GM10266 (cell line): ENCODE data around the gene ZMIZ1.

Experiments used
- DNase-seq: peaks from one replicate; pipeline ENCODE4 v3.0.0; 2012; ENCODE audit errors: extremely low spot score
- TF ChIP-seq, protein P1 (sequence below): IDR thresholded peaks from 2 replicates; pipeline ENCODE4 v1.5.1; 2012; ENCODE audit warnings: mild to moderate bottlenecking, low read depth; ENCODE audit not compliant: control insufficient read depth, insufficient read depth; ENCODE audit errors: missing control alignments

ZMIZ1 gene

DNA sequence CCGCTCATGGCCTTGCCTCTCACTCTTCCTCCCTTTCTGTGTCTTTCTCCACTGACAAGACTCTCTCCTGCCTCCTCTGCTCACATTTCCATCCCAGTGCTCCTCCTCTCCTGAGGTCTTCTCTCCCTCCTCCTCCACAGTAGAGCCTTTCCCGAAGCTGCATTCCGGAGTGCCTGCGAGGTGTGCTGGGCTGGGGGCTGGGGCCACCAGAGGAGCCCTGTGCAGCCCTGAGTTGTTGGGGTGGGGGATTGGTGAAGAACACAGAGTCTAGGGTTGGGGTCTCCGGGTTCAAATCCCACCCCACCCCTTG is 76.4 kb downstream of the ZMIZ1 start:
- DNase-seq: no peak
- TF ChIP-seq, protein P1, sequence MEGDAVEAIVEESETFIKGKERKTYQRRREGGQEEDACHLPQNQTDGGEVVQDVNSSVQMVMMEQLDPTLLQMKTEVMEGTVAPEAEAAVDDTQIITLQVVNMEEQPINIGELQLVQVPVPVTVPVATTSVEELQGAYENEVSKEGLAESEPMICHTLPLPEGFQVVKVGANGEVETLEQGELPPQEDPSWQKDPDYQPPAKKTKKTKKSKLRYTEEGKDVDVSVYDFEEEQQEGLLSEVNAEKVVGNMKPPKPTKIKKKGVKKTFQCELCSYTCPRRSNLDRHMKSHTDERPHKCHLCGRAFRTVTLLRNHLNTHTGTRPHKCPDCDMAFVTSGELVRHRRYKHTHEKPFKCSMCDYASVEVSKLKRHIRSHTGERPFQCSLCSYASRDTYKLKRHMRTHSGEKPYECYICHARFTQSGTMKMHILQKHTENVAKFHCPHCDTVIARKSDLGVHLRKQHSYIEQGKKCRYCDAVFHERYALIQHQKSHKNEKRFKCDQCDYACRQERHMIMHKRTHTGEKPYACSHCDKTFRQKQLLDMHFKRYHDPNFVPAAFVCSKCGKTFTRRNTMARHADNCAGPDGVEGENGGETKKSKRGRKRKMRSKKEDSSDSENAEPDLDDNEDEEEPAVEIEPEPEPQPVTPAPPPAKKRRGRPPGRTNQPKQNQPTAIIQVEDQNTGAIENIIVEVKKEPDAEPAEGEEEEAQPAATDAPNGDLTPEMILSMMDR: no peak

DNA sequence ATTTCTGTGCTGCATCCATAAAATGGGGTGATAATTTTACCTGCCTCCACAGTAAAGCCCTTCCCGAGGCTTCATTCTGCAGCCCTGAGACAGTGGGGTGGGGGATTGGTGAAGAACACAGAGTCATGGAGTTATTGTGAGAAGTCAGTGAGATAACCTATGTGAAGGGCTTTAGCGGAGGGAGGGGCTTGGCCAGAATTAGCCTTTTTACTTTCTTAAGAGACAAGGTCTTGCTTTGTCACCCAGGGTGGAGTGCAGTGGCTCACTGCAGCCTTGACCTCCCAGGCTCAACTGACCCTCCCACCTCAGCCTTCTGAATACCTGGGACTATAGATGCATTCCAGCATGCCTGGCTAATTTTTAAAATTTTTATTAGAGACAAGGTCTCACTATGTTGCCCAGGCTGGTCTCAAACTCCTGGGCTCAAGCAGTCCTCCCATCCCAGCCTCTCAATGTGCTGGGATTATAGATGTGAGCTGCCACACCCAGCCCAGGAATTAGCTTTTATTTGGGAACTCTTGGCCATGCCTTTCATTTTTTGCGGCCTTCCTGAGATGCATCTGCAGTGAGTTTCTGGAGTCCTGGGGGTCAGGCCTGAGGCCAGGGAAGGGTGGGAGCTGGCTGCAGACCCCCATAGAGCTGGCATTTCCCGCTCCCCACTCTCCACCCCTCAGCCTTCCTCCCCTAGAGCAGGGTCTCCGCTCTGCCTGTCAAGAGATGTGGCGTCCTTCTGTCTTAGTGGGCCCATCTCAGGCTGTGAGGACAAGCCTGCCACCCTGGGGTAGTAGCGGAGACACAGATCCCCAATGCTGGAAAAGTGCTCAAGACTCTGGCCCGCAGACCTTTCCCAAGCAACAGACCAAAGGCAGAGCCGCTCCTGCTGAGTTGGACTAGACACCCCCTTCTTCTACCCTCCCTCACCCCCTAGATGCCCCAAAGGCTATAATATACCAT is 77.0 kb downstream of the ZMIZ1 start:
- TF ChIP-seq, protein P1: no peak
- no peak for DNase-seq

DNA sequence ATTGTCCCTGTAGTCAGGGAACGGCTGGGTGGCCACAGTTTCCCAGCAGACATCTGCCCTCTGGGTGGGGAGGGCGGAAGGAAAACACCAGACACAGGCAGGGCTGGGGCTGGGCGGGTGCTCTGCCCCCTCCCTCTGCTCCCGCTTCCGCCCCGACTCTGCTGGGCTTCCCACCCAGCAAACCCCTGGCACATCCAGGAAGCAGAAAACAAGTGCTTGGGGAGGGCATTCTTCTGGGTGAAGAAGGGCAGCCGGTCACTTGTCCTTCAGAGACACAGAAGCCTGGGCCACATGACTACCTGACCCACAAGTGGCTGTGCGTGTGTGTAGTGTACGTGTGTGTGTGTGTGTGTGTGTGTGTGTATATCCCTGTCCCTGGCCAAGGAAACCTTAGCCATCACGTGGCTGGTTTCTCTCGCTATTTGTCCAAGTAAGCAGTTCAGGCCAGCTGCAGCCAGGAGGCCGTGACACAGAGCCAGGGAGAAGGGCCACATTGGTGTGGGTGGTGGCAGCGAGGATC is 77.9 kb downstream of the ZMIZ1 start:
- DNase-seq: no peak
- TF ChIP-seq, protein P1: no peak

DNA sequence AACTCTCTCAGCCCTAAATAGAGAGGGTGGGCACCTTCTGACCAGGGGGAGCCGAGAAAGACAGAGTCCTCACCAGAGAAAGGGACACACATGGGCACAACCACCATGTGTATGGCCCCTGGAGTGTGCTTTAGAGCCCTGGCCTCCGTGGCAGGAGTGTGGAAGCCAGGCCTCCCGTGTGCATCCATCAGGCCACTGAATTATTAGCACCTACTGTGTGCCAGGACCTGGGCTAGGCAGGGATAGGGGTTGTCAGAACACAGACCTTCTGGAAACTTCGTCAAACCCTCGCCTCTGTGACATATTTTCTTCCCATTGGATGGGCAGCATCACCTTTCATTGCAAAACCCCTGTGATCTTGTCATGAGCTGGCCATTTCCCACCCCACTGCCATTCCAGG is 78.5 kb downstream of the ZMIZ1 start:
- DNase-seq: no peak
- TF ChIP-seq, protein P1: no peak

DNA sequence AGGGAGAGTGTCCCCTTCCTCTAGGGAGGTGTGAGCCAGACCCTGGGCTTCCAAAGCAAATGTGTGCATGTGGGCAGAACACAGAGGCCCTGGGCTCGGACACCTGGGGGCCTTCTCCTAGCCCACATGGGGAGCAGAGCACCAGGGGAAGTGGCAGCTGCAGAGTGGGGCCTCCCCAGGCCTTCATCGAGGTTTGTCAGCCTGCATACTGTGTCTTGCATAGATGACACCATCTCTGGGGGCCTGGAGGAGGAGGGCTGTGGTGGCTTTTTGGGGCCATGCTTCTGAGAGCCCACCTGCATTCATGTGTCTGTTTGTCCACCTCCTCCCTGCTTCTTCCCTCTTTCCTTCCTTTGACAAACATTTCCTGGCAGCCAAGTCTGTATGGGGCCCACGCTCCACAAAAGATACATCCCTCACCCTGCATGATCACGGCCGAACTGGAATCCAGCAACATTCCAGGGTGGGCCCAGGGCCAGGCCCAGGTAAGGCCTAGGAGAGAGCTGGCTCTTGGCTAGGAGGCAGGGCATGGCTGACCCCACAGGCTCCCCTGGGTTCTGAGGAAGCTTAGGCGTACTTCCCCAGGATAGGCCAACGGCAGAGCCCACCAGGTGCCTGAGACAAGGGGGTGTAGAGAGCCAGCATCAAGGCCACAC is 79.2 kb downstream of the ZMIZ1 start:
- TF ChIP-seq, protein P1: no peak
- DNase-seq: no peak

DNA sequence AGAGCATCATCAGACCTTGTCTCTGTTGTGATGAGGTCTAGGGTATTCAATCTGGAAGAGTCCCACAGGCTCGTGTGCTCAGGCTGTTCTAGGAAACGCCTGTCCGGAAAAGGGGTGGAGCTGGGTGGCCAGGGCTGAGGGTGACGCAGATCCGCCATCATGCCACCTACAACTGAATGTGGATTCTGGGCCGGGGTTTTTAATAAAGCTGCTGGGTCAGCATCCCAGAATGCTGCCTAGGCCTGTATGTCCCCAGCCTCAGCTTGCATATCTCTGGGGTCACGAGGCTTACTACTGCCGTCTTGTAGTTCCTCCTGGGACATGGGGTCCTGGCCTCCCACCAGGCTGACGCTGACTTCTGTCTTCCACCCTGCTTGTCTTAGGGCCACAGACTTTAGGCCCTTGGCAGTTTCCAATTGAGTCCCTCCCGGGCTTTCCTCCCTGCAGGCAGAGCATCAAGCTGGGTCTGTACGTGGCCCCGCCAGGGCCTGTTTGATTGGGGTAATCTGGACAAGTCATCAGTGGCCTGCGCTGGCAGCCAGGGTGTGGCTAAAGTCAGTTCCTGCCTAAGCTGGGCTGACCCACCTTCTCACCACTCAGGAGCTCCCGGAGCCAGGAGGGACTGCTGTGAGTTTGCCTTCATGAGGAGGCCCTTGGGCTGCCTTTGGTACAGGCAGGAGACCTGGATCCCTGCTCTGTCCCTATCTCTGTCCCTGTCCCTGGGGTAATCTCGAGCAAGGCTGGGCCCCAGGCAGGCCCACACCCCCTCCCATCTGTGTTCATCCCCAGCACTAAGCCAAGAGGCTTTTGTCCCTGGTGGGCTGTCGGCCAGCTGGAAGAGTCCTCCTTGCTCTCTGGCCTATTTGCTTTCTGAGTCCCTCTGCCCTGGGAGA is 79.9 kb downstream of the ZMIZ1 start:
- TF ChIP-seq, protein P1: no peak
- no peak for DNase-seq

DNA sequence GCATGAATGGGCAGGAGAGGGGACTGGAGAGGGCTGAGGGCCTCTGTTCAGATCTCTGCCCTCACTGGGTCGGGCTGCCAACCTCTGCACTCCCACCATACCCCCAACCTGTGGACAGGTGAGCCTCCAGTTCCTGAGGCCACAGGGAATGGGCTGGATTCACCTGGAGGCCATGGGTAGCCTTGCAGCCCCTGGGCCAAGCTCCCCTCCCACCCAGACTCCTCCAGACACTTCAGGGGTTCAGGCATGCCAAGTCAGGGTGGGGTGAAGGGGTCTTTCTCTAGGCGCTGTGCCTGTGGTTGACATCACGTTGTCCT is 80.5 kb downstream of the ZMIZ1 start:
- DNase-seq: no peak
- TF ChIP-seq, protein P1: no peak
